K562 (cell line): ENCODE data around the gene TOR1A.

ENCODE experiments used
- CTBP1 ChIP-seq: fragments of 450-650 bp; IDR thresholded peaks from 2 replicates; pipeline ENCODE4 v1.6.1; 2016; ENCODE audit warnings: borderline replicate concordance
- HMGN3 ChIP-seq: IDR thresholded peaks from 2 replicates; pipeline ENCODE4 v1.6.1; 2011; ENCODE audit warnings: borderline replicate concordance, low read depth, mild to moderate bottlenecking, mixed read lengths, low read length; ENCODE audit not compliant: insufficient read length; ENCODE audit errors: extremely low read depth
- KDM1A ChIP-seq, 2 experiments: fragments of 450-650 bp; IDR thresholded peaks; 2 replicates each; pipeline ENCODE4 v1.6.1; 2016; ENCODE audit warnings: mild to moderate bottlenecking in 2 of 2
- RFX5 ChIP-seq: IDR thresholded peaks from 2 replicates; pipeline ENCODE4 v1.6.1; 2011; ENCODE audit warnings: low read depth, mild to moderate bottlenecking, improper control_type of control experiment, low read length
- ZNF384 ChIP-seq: IDR thresholded peaks from 2 replicates; pipeline ENCODE4 v1.6.1; 2012; ENCODE audit warnings: low read depth, low read length, improper control_type of control experiment
- TF ChIP-seq, protein P1 (sequence below): fragments of 250-450 bp; sonication (Bioruptor Pico); IDR thresholded peaks from 2 replicates; pipeline ENCODE4 v1.8.0; 2022; ENCODE audit warnings: inconsistent platforms, mild to moderate bottlenecking, moderate library complexity, borderline replicate concordance
- TF ChIP-seq, protein P2 (sequence below): fragments of 450-650 bp; formaldehyde crosslinking; IDR thresholded peaks from 2 replicates; pipeline ENCODE4 v1.4.0; 2020; ENCODE audit warnings: mild to moderate bottlenecking

DNA sequence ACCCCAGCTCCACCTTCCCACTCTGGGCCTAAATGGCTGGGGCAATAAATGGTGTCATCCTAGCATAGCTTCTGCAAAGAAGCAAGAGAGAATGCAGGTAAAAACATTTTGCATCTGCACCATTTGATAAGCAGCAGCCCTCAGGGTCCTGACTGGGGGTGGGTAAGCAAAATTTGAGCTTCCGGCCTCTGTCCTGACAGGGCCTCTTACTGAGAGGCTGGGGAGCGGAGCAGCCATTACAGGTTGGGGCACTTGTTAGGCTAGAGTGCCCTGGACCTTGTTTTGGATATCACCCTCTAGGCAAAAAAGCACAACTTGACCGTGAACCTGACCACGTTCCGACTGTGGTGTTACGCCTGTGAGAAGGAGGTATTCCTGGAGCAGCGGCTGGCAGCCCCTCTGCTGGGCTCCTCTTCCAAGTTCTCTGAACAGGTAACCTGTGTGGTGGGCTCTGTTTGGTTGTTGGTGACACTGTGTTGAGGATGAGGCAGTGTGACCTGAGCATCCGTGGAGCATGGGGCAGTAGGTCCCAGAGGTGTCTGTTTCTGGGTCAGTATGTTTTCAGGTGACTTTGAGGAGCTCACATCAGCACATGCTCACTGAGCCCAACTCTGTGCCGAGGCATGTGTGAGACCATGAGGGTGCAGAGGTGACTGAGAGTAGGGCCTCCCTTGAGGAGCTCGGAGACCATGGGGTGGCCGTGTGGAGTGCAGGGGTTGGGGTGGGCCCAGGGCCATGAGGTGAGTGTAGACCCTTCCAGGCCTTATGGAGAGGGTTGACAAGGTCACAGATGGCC lies 34.4 kb upstream of the TOR1A start:
- TF ChIP-seq KDM1A (IDR thresholded peaks at IDR 0.05) (no peak), CTBP1 (no peak), ZNF384 (no peak), HMGN3 (no peak), RFX5 (no peak)
- TF ChIP-seq, protein P1, sequence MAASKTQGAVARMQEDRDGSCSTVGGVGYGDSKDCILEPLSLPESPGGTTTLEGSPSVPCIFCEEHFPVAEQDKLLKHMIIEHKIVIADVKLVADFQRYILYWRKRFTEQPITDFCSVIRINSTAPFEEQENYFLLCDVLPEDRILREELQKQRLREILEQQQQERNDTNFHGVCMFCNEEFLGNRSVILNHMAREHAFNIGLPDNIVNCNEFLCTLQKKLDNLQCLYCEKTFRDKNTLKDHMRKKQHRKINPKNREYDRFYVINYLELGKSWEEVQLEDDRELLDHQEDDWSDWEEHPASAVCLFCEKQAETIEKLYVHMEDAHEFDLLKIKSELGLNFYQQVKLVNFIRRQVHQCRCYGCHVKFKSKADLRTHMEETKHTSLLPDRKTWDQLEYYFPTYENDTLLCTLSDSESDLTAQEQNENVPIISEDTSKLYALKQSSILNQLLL (CRISPR knock-in tag) = no peak
- TF ChIP-seq, protein P2, sequence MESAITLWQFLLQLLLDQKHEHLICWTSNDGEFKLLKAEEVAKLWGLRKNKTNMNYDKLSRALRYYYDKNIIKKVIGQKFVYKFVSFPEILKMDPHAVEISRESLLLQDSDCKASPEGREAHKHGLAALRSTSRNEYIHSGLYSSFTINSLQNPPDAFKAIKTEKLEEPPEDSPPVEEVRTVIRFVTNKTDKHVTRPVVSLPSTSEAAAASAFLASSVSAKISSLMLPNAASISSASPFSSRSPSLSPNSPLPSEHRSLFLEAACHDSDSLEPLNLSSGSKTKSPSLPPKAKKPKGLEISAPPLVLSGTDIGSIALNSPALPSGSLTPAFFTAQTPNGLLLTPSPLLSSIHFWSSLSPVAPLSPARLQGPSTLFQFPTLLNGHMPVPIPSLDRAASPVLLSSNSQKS (CRISPR knock-in tag) = no peak
